PC-9 (cell line): Measurements from ENCODE around the gene UBTD1. TPM values are rescaled to one million over a fixed set of nuclear protein-coding genes. Genes with fewer than 3 reads are reported as not detected.

Experiments used
- BruUV-seq: library from RNA; stranded (reverse); fragments of 400-500 nt; replicated peaks from 2 replicates; lab custom pipeline; 2021; lab: Mats Ljungman, UMichigan
- CTCF ChIA-PET: fragments of 300-600 bp; sonication (Branson Sonifier 250); formaldehyde crosslinking; loops from one replicate; lab custom pipeline; 2022; ENCODE audit warnings: antibody characterized with exemption; lab: Charles Lee
- POLR2A ChIA-PET: fragments of 300-600 bp; sonication (Branson Sonifier 250); formaldehyde crosslinking; loops from one replicate; lab custom pipeline; 2022; ENCODE audit warnings: antibody characterized with exemption; ENCODE audit not compliant: unreplicated experiment; lab: Charles Lee
- DNase-seq, 2 experiments: peaks; one replicate each; pipeline versions ENCODE4 v3.0.0 to v3.0.0-alpha.2; 2015 to 2022; ENCODE audit warnings: mixed read lengths in 1 of 2
- H2AFZ ChIP-seq: fragments of 200-600 bp; sonication (generic); 2 replicates; pipeline ENCODE4 v1.8.1; 2017; ENCODE audit warnings: antibody characterized with exemption
- H3F3A ChIP-seq: fragments of 200-600 bp; sonication (generic); 2 replicates; pipeline ENCODE4 v1.8.1; 2017; ENCODE audit warnings: antibody characterized with exemption, mild to moderate bottlenecking, low read depth; ENCODE audit not compliant: insufficient read depth
- H3K27ac ChIP-seq: fragments of 200-600 bp; sonication (generic); 2 replicates; pipeline ENCODE4 v1.6.1; 2016; ENCODE audit warnings: mixed run types
- H3K27me3 ChIP-seq: fragments of 200-600 bp; sonication (generic); 2 replicates; pipeline ENCODE4 v1.6.1; 2016; ENCODE audit warnings: low read depth, mixed run types; ENCODE audit not compliant: insufficient read depth
- H3K36me3 ChIP-seq: fragments of 200-600 bp; sonication (generic); 2 replicates; pipeline ENCODE4 v1.6.1; 2016; ENCODE audit warnings: low read depth, mixed run types
- H3K4me1 ChIP-seq: fragments of 200-600 bp; sonication (generic); replicated peaks from 2 replicates; pipeline ENCODE4 v1.6.1; 2016; ENCODE audit warnings: mixed run types; ENCODE audit not compliant: insufficient read depth
- H3K4me2 ChIP-seq: fragments of 200-600 bp; sonication (generic); 2 replicates; pipeline ENCODE4 v1.6.1; 2017; ENCODE audit warnings: mixed run types
- H3K4me3 ChIP-seq: fragments of 200-600 bp; sonication (generic); 2 replicates; pipeline ENCODE4 v1.6.1; 2016; ENCODE audit warnings: mixed run types
- H3K79me2 ChIP-seq: fragments of 200-600 bp; sonication (generic); 2 replicates; pipeline ENCODE4 v1.6.1; 2017; ENCODE audit warnings: low read depth, mixed run types
- H3K9me2 ChIP-seq: fragments of 200-600 bp; sonication (generic); 2 replicates; pipeline ENCODE4 v1.8.1; 2017; ENCODE audit warnings: mild to moderate bottlenecking; ENCODE audit not compliant: insufficient read depth
- H3K9me3 ChIP-seq: fragments of 200-600 bp; sonication (generic); 2 replicates; pipeline ENCODE4 v1.8.1; 2016; ENCODE audit warnings: low read depth; ENCODE audit not compliant: insufficient read depth
- H4K20me1 ChIP-seq: fragments of 200-600 bp; sonication (generic); 2 replicates; pipeline ENCODE4 v1.8.1; 2017; ENCODE audit not compliant: insufficient read depth
- EZH2 ChIP-seq: fragments of 200-600 bp; sonication (generic); IDR thresholded peaks from 2 replicates; pipeline ENCODE4 v1.8.0; 2017; ENCODE audit warnings: antibody characterized with exemption, low read depth
- intact Hi-C: fragments of 100-400 bp; cut with micrococcal nuclease; formaldehyde crosslinking; loops from one replicate; pipeline ENCODE4 v1.10.0; 2022; ENCODE audit not compliant: unreplicated experiment
- total RNA-seq: library from RNA; stranded (reverse); gene quantifications from 2 replicates; pipeline ENCODE4 v1.2.3, GENCODE V29; 2021
- TF ChIP-seq, protein P1 (sequence below): fragments of 200-600 bp; sonication (generic); conservative IDR thresholded peaks from 2 replicates; pipeline ENCODE4 v1.6.1; 2017; ENCODE audit warnings: mixed run types, antibody characterized with exemption, mild to moderate bottlenecking, moderate library complexity

The UBTD1 gene
- total RNA-seq, 1 experiment from 2014 or later, result 17.1 TPM

DNA sequence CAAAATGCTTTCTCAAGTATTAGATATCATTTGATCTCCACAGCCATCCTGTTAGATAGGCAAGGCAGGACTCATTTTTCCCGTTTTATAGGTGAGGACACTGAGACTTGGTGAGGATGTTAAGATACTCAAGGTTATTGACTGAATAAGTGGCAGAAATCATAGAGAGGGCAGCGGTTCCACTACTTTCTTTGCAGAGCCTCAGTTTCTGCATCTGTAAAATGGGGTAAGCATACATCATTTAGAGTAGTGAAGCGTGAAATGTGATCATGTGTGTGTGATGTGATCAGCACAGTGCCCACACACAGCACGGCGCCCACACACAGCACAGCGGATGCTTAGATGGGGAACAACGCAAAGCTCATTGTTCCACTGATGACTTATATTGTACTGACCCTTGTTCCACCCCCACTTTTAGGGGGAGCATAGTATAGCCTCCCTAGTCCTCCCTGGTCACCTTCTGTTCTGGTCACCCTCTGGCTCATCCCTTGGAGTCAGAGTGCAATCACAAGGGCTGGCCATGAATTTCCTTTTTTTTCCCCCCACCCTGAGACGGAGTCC is 10.5 kb downstream of the UBTD1 start:
- no peaks in the 10 kb centered on the region for H3F3A ChIP-seq
- H3K4me3 ChIP-seq, result no peak overlapping the region
- H3K36me3 ChIP-seq, result no peaks in the 10 kb centered on the region
- H2AFZ ChIP-seq, result no peak overlapping the region
- H3K4me2 ChIP-seq, result no peak overlapping the region
- TF ChIP-seq, protein P1, sequence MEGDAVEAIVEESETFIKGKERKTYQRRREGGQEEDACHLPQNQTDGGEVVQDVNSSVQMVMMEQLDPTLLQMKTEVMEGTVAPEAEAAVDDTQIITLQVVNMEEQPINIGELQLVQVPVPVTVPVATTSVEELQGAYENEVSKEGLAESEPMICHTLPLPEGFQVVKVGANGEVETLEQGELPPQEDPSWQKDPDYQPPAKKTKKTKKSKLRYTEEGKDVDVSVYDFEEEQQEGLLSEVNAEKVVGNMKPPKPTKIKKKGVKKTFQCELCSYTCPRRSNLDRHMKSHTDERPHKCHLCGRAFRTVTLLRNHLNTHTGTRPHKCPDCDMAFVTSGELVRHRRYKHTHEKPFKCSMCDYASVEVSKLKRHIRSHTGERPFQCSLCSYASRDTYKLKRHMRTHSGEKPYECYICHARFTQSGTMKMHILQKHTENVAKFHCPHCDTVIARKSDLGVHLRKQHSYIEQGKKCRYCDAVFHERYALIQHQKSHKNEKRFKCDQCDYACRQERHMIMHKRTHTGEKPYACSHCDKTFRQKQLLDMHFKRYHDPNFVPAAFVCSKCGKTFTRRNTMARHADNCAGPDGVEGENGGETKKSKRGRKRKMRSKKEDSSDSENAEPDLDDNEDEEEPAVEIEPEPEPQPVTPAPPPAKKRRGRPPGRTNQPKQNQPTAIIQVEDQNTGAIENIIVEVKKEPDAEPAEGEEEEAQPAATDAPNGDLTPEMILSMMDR, result no peak
- no peak for TF ChIP-seq EZH2
- intact Hi-C loops, result no loop called here
- H3K4me1 ChIP-seq, result no peaks in the 10 kb centered on the region
- no peaks in the 10 kb centered on the region for H3K9me2 ChIP-seq
- DNase-seq, result no peak
- CTCF ChIA-PET, result no interaction called here
- no peaks in the 10 kb centered on the region for H3K27me3 ChIP-seq
- no peak overlapping the region for H3K27ac ChIP-seq
- H3K9me3 ChIP-seq, result no peaks in the 10 kb centered on the region
- no peaks in the 10 kb centered on the region for H3K79me2 ChIP-seq
- POLR2A ChIA-PET, result no interaction called here
- H4K20me1 ChIP-seq, result no peaks in the 10 kb centered on the region
- no TSS peak for BruUV-seq

GRCh38 chr10:97510686-97511085 is 12.0 kb downstream of the UBTD1 start:
- H4K20me1 ChIP-seq, result no peaks in the 10 kb centered on the region
- H2AFZ ChIP-seq, result no peak overlapping the region
- no peak overlapping the region for H3K27ac ChIP-seq
- H3K9me3 ChIP-seq, result no peaks in the 10 kb centered on the region
- H3K27me3 ChIP-seq, result no peaks in the 10 kb centered on the region
- intact Hi-C loops, result no loop called here
- TF ChIP-seq, protein P1, result no peak
- TF ChIP-seq EZH2, result no peak
- H3K9me2 ChIP-seq, result no peaks in the 10 kb centered on the region
- ChIA-PET POLR2A (no interaction called here), CTCF (no interaction called here)
- H3K4me3 ChIP-seq, result no peak overlapping the region
- no peak overlapping the region for H3K4me2 ChIP-seq
- no peaks in the 10 kb centered on the region for H3K79me2 ChIP-seq
- H3K36me3 ChIP-seq, result no peaks in the 10 kb centered on the region
- no peaks in the 10 kb centered on the region for H3K4me1 ChIP-seq
- H3F3A ChIP-seq, result no peaks in the 10 kb centered on the region
- BruUV-seq, result no TSS peak
- DNase-seq, result no peak

DNA sequence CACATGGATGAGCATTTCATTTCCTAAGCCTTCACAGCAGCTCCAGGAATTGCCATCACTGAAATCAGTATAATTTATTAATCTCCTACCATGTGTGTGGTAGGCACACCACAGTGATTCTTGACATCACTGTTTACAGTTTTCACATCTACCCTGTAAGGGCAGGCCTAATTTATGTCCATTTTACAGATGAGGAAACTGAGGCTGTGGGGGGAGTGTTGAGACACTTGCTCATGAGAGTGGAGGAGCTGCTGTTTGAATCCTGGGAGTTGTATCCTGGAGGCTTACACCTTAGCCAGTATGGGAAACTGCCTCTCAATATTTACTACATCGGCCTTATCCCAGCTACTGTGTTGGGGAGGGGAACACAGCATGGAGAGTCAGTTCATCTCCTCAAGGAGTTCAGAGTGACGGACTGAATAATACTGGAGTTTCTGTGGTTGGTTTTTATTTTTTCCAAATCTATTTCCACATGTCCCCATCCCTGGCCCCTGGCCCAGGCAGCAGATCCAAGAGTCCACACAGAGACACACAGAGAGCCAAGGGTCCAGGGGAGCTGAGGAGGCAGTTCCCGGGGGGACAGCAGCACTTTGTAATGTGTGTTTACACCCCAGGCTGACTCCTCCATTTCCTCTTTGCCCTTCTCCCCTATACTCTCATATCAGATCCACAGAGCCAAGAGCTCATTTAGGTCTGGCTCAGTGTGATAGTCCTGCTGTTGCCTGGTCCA is 13.2 kb downstream of the UBTD1 start:
- ChIA-PET CTCF (no interaction called here), POLR2A (no interaction called here)
- H3K9me3 ChIP-seq, result no peaks in the 10 kb centered on the region
- H4K20me1 ChIP-seq, result no peaks in the 10 kb centered on the region
- H3K27ac ChIP-seq, result no peak overlapping the region
- no peak overlapping the region for H3K4me2 ChIP-seq
- intact Hi-C loops, result no loop called here
- no peaks in the 10 kb centered on the region for H3K79me2 ChIP-seq
- no peak for DNase-seq
- no peaks in the 10 kb centered on the region for H3K4me1 ChIP-seq
- no peak for TF ChIP-seq EZH2
- TF ChIP-seq, protein P1, result no peak
- no TSS peak for BruUV-seq
- no peak overlapping the region for H2AFZ ChIP-seq
- no peak overlapping the region for H3K4me3 ChIP-seq
- no peaks in the 10 kb centered on the region for H3K9me2 ChIP-seq
- H3K27me3 ChIP-seq, result no peaks in the 10 kb centered on the region
- H3K36me3 ChIP-seq, result no peaks in the 10 kb centered on the region
- no peaks in the 10 kb centered on the region for H3F3A ChIP-seq
